Ishikawa (cell line): ENCODE measurements around the gene LANCL1.

Source experiments
- EGR1 ChIP-seq: IDR thresholded peaks from 2 replicates; pipeline ENCODE4 v1.6.1; 2012
- EP300 ChIP-seq: IDR thresholded peaks from 2 replicates; pipeline ENCODE4 v1.6.1; 2012; ENCODE audit warnings: borderline replicate concordance
- YY1 ChIP-seq: IDR thresholded peaks from 2 replicates; pipeline ENCODE4 v1.6.1; 2012; ENCODE audit warnings: low read depth

DNA sequence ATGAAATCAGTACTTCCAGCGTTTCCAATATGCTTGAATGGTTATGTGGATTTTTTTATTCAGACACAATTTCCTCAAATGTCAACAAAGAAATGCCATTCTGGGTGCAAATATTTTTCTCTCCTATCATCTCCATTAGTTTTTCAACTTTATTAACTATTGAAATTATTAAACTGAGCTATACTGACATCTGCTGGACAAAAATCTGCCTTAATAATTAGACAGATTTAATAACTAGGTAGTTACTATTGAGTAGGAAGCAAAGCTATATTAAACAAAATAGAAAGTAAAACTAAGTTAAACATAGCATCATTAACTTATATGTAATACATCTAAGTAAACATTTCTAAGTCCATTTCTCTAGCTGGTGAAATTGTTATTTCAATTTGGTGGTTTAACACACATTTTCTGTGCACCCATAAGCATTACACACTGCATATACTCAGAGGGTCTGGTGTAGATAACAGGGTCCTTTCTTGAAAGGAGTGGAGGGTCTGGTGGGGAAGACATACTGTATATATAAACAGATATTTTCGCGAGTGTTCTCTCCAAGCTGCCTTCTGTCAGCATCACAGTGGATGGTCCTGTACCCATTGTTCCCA is 77.0 kb downstream of the LANCL1 start:
- TF ChIP-seq EP300 = no peak
- no peak for TF ChIP-seq EGR1
- no peak for TF ChIP-seq YY1
